Ascending aorta (tissue), 2 donors: ENCODE measurements around the gene CTSD. TPM values are rescaled to one million over a fixed set of nuclear protein-coding genes. Genes with fewer than 3 reads are reported as not detected.

Experiments
- DNase-seq, 2 donors: peaks; one replicate each; pipeline ENCODE4 v3.0.0-alpha.2; 2019; ENCODE audit warnings: low spot score in 2 of 2
- H3K27ac ChIP-seq, 2 donors: fragments of 200-600 bp; sonication (generic); one replicate each; pipeline ENCODE4 v1.5.1; 2016 to 2017; ENCODE audit warnings: mild to moderate bottlenecking in 1 of 2
- H3K27me3 ChIP-seq: fragments of 200-600 bp; sonication (generic); one replicate; pipeline ENCODE4 v1.5.1; 2017
- H3K36me3 ChIP-seq, 2 donors: fragments of 200-600 bp; sonication (generic); one replicate each; pipeline ENCODE4 v1.5.1; 2016
- H3K4me1 ChIP-seq, 2 donors: fragments of 200-600 bp; sonication (generic); one replicate each; pipeline ENCODE4 v1.5.1; 2016 to 2017; ENCODE audit warnings: mild to moderate bottlenecking in 1 of 2
- H3K4me3 ChIP-seq, 2 donors: fragments of 200-600 bp; sonication (generic); one replicate each; pipeline ENCODE4 v1.5.1; 2016 to 2017; ENCODE audit warnings: mild to moderate bottlenecking in 1 of 2
- H3K9me3 ChIP-seq, 2 donors: fragments of 200-600 bp; sonication (generic); one replicate each; pipeline ENCODE4 v1.5.1; 2016
- CTCF ChIP-seq, 3 experiments: fragments of 200-600 bp in 2 of 3; fragments of 450-650 bp in 1 of 3; sonication (generic) in 2 of 3; IDR thresholded peaks; one replicate each; pipeline ENCODE4 v1.5.1; 2016 to 2019; ENCODE audit warnings: antibody characterized with exemption in 3 of 3, mild to moderate bottlenecking in 1 of 3, moderate library complexity in 1 of 3
- intact Hi-C: fragments of 100-400 bp; cut with DNase I; formaldehyde crosslinking; loops from one replicate; pipeline ENCODE4 v1.15.1; 2023
- total RNA-seq: library from RNA; depleted of rRNA; stranded (reverse); fragments of >200 nt; gene quantifications from one replicate; pipeline ENCODE4 v1.1.0, GENCODE V29; 2016

Gene CTSD
- total RNA-seq, 1 donor from 2014 or later: 777 TPM

- Histone ChIP-seq H3K27me3 (no peaks in the 10 kb centered on the region), H3K27ac (no peak overlapping the region), H3K4me1 (peaks cover 2 to 14% of the 10 kb centered on the region in 2 donors), H3K4me3 (no peak overlapping the region), H3K9me3 (no peaks in the 10 kb centered on the region), H3K36me3 (no peaks in the 10 kb centered on the region)
- DNase-seq: no peak
- intact Hi-C loops: loop anchor here (10.0 kb wide), 4 partner anchors 193 to 1117 kb away; partner anchors contain the start of genes CD81, CDKN1C, DUSP8 and POLR2L
- TF ChIP-seq CTCF (IDR thresholded peaks at IDR 0.05): no peak
Observed at GRCh38 chr11:1768141-1768469, 4.4 kb upstream of the CTSD start.

- H3K9me3 ChIP-seq: no peaks in the 10 kb centered on the region
- no peak overlapping the region for H3K4me3 ChIP-seq
- TF ChIP-seq CTCF (IDR thresholded peaks at IDR 0.05): no peak
- H3K27me3 ChIP-seq: no peaks in the 10 kb centered on the region
- intact Hi-C loops: loop anchor here (10.0 kb wide), 4 partner anchors 193 to 1117 kb away; partner anchors contain the start of genes CD81, CDKN1C, DUSP8 and POLR2L
- DNase-seq: peak in 1 of 2 donors; percentile 50
- H3K36me3 ChIP-seq: no peaks in the 10 kb centered on the region
- H3K27ac ChIP-seq: no peak overlapping the region
- peaks cover 2 to 16% of the 10 kb centered on the region in 2 donors for H3K4me1 ChIP-seq
Observed at GRCh38 chr11:1767399-1768140, 3.8 kb upstream of the CTSD start.

- H3K4me1 ChIP-seq: peaks cover 7 to 17% of the 10 kb centered on the region in 2 donors
- TF ChIP-seq CTCF (IDR thresholded peaks at IDR 0.05): no peak
- peak in 1 of 2 donors; percentile 61 for DNase-seq
- H3K27ac ChIP-seq: no peak overlapping the region
- H3K4me3 ChIP-seq: no peak overlapping the region
- no peaks in the 10 kb centered on the region for H3K27me3 ChIP-seq
- no peaks in the 10 kb centered on the region for H3K9me3 ChIP-seq
- no peaks in the 10 kb centered on the region for H3K36me3 ChIP-seq
- intact Hi-C loops: loop anchor here (10.0 kb wide), 4 partner anchors 192 to 1118 kb away; partner anchors contain the start of genes CD81, CDKN1C, DUSP8 and POLR2L
Observed at GRCh38 chr11:1766719-1767398, 3.1 kb upstream of the CTSD start.

GRCh38 chr11:1765871-1766718 lies 2.4 kb upstream of the CTSD start:
- TF ChIP-seq CTCF (IDR thresholded peaks at IDR 0.05): no peak

GRCh38 chr11:1763336-1763795 lies 361 bp downstream of the CTSD start:
- H3K27me3 ChIP-seq: no peaks in the 10 kb centered on the region
- intact Hi-C loops: loop anchor here (1.0 to 10.0 kb wide), 8 partner anchors 14 to 1121 kb away; partner anchors contain the start of genes CD81, CDKN1C, DUSP8 and KRTAP5-6
- no peak for TF ChIP-seq CTCF (IDR thresholded peaks at IDR 0.05)
- H3K36me3 ChIP-seq: peaks cover 14 to 19% of the 10 kb centered on the region in 2 donors
- H3K27ac ChIP-seq: peak overlapping the region; percentile 83 to 94
- H3K9me3 ChIP-seq: no peaks in the 10 kb centered on the region
- no peak for DNase-seq
- peak overlapping the region; percentile 74 to 96 for H3K4me3 ChIP-seq
- peaks cover 24 to 43% of the 10 kb centered on the region in 2 donors for H3K4me1 ChIP-seq

More at GRCh38 chr11:1765871-1766718, 2.4 kb upstream of the CTSD start:
- peak in 1 of 2 donors; percentile 48 for DNase-seq
- Histone ChIP-seq H3K4me3 (no peak overlapping the region), H3K4me1 (peaks cover 8 to 25% of the 10 kb centered on the region in 2 donors), H3K36me3 (peaks cover 0 to 1% of the 10 kb centered on the region in 2 donors), H3K27me3 (no peaks in the 10 kb centered on the region), H3K9me3 (no peaks in the 10 kb centered on the region), H3K27ac (no peak overlapping the region)
- intact Hi-C loops: loop anchor here (10.0 kb wide), 4 partner anchors 191 to 1119 kb away; partner anchors contain the start of genes CD81, CDKN1C, DUSP8 and POLR2L
